Astrocyte (in vitro differentiated cells and primary cell): ENCODE measurements around the gene IRAK1. TPM values are rescaled to one million over a fixed set of nuclear protein-coding genes. Genes with fewer than 3 reads are reported as not detected.

ENCODE experiments used
- DNase-seq: peaks from one replicate; pipeline ENCODE4 v3.0.0-alpha.2; 2010; ENCODE audit warnings: low read depth
- FAIRE-seq: peaks from 2 replicates; lab custom pipeline; 2011; peaks lifted over from hg19 to GRCh38; lab: Jason Lieb, UNC
- H2AFZ ChIP-seq: 2 replicates; pipeline ENCODE4 v1.6.0; 2012; ENCODE audit warnings: low read depth, low read length, inconsistent platforms
- H3K27ac ChIP-seq: 2 replicates; pipeline ENCODE4 v1.5.1; 2011; ENCODE audit warnings: low read depth, low read length, inconsistent platforms
- H3K27me3 ChIP-seq: 2 replicates; pipeline ENCODE4 v1.6.0; 2011; ENCODE audit warnings: low read length, inconsistent platforms; ENCODE audit not compliant: insufficient read depth
- H3K36me3 ChIP-seq: 2 replicates; pipeline ENCODE4 v1.5.1; 2011; ENCODE audit warnings: low read length, inconsistent platforms; ENCODE audit not compliant: insufficient read depth
- H3K4me1 ChIP-seq: 2 replicates; pipeline ENCODE4 v1.5.1; 2011; ENCODE audit warnings: low read length, inconsistent platforms; ENCODE audit not compliant: insufficient read depth
- H3K4me2 ChIP-seq: 2 replicates; pipeline ENCODE4 v1.6.0; 2012; ENCODE audit warnings: low read length, inconsistent platforms
- H3K4me3 ChIP-seq: 2 replicates; pipeline ENCODE4 v1.5.1; 2011; ENCODE audit warnings: low read depth, mild to moderate bottlenecking, low read length, inconsistent platforms; ENCODE audit not compliant: insufficient read depth
- H3K79me2 ChIP-seq: 2 replicates; pipeline ENCODE4 v1.6.0; 2012; ENCODE audit warnings: mild to moderate bottlenecking, low read length, inconsistent platforms; ENCODE audit not compliant: insufficient read depth
- H3K9ac ChIP-seq: 2 replicates; pipeline ENCODE4 v1.6.0; 2012; ENCODE audit warnings: mild to moderate bottlenecking, low read length, inconsistent platforms
- H3K9me3 ChIP-seq: 2 replicates; pipeline ENCODE4 v1.5.1; 2012; ENCODE audit warnings: low read depth, mild to moderate bottlenecking, low read length, inconsistent platforms; ENCODE audit not compliant: insufficient read depth
- H4K20me1 ChIP-seq: 2 replicates; pipeline ENCODE4 v1.6.0; 2012; ENCODE audit warnings: low read length, inconsistent platforms; ENCODE audit not compliant: insufficient read depth
- H3K27ac Mint-ChIP-seq: one replicate; pipeline ENCODE4 v1.8.0; 2021; ENCODE audit warnings: mild to moderate bottlenecking, mixed read lengths; ENCODE audit not compliant: unreplicated experiment
- H3K27me3 Mint-ChIP-seq: one replicate; pipeline ENCODE4 v1.8.0; 2021; ENCODE audit warnings: low read depth, mixed read lengths; ENCODE audit not compliant: unreplicated experiment
- H3K36me3 Mint-ChIP-seq: one replicate; pipeline ENCODE4 v1.8.0; 2021; ENCODE audit warnings: low read depth, mixed read lengths; ENCODE audit not compliant: unreplicated experiment
- H3K4me1 Mint-ChIP-seq: one replicate; pipeline ENCODE4 v1.8.0; 2021; ENCODE audit warnings: low read depth, mixed read lengths; ENCODE audit not compliant: unreplicated experiment
- H3K4me3 Mint-ChIP-seq: one replicate; pipeline ENCODE4 v1.8.0; 2021; ENCODE audit warnings: mild to moderate bottlenecking, moderate library complexity, mixed read lengths; ENCODE audit not compliant: unreplicated experiment
- H3K9me3 Mint-ChIP-seq: one replicate; pipeline ENCODE4 v1.8.0; 2021; ENCODE audit warnings: mild to moderate bottlenecking, mixed read lengths; ENCODE audit not compliant: unreplicated experiment
- EZH2 ChIP-seq: IDR thresholded peaks from 2 replicates; pipeline ENCODE4 v1.6.1; 2012; ENCODE audit warnings: mild to moderate bottlenecking, low read length, inconsistent platforms; ENCODE audit not compliant: insufficient read depth
- total RNA-seq: library from RNA; stranded (reverse); gene quantifications from 2 replicates; pipeline ENCODE4 v1.2.1, GENCODE V29; 2021
- TF ChIP-seq, protein P1 (sequence below): IDR thresholded peaks from 2 replicates; pipeline ENCODE4 v1.5.1; 2011; ENCODE audit warnings: low read depth, mild to moderate bottlenecking, inconsistent platforms, low read length, moderate library complexity; ENCODE audit not compliant: insufficient read depth

IRAK1 gene
- total RNA-seq, 1 donor from 2014 or later, result 69.6 TPM

DNA sequence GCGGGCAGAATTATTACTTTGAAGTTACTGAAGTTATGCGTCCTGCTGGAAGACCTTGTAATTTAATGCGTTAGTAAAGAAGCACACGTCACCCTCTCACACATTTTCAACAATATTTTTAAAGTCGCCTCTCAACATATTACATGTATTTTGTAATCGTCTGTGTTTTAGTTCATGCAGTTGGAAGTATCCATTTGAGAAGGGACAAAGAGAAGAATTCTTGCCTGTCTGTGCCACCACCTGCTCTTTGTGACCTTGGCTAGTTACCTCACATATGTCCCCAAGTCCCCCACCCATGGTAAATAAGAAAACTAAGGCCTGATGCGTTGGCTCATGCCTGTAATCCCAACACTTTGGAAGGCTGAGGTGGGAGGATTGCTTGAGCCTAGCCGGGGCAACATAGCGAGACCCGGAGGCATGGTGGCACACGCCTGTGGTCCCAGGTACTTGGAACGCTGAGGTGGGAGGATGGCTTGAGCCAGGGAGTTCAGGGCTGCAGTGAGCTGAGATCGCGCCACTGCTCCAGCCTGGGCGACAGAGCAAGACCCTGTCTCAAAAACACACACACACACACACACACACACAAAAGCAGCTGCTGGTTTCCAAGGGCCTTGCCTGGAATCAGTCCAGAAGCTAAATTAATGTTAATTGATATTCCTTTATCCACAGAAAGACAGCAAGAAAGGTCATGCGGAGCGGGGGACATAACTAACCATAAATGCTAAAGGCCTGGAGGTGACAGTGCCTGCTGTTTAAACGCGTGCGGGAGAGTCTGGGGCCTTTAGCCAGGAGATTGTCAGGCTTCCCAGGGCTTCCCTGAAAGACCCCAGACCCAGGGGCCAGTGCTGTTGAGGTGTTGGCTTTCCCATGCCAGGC is 46.3 kb downstream of the IRAK1 start:
- Mint-ChIP-seq H3K4me1 (peaks cover 2% of the 10 kb centered on the region), H3K9me3 (no peaks in the 10 kb centered on the region), H3K27ac (peak overlapping the region; percentile 92), H3K4me3 (peak overlapping the region; percentile 92), H3K27me3 (no peaks in the 10 kb centered on the region), H3K36me3 (no peaks in the 10 kb centered on the region)
- no peaks in the 10 kb centered on the region for H3K27me3 ChIP-seq
- H3K27ac ChIP-seq, result peak overlapping the region; percentile 100
- H3K4me3 ChIP-seq, result peak overlapping the region; percentile 74
- H2AFZ ChIP-seq, result peak overlapping the region; percentile 9
- H3K9me3 ChIP-seq, result no peaks in the 10 kb centered on the region
- peaks cover 16% of the 10 kb centered on the region for H4K20me1 ChIP-seq
- H3K79me2 ChIP-seq, result peaks cover 43% of the 10 kb centered on the region
- peak overlapping the region; percentile 86 for H3K4me2 ChIP-seq
- no peaks in the 10 kb centered on the region for H3K36me3 ChIP-seq
- peaks cover 14% of the 10 kb centered on the region for H3K4me1 ChIP-seq
- DNase-seq (peak; percentile 8), FAIRE-seq (peak; percentile 94)
- TF ChIP-seq, protein P1, sequence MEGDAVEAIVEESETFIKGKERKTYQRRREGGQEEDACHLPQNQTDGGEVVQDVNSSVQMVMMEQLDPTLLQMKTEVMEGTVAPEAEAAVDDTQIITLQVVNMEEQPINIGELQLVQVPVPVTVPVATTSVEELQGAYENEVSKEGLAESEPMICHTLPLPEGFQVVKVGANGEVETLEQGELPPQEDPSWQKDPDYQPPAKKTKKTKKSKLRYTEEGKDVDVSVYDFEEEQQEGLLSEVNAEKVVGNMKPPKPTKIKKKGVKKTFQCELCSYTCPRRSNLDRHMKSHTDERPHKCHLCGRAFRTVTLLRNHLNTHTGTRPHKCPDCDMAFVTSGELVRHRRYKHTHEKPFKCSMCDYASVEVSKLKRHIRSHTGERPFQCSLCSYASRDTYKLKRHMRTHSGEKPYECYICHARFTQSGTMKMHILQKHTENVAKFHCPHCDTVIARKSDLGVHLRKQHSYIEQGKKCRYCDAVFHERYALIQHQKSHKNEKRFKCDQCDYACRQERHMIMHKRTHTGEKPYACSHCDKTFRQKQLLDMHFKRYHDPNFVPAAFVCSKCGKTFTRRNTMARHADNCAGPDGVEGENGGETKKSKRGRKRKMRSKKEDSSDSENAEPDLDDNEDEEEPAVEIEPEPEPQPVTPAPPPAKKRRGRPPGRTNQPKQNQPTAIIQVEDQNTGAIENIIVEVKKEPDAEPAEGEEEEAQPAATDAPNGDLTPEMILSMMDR, result no peak
- TF ChIP-seq EZH2, result no peak
- peak overlapping the region; percentile 100 for H3K9ac ChIP-seq

DNA sequence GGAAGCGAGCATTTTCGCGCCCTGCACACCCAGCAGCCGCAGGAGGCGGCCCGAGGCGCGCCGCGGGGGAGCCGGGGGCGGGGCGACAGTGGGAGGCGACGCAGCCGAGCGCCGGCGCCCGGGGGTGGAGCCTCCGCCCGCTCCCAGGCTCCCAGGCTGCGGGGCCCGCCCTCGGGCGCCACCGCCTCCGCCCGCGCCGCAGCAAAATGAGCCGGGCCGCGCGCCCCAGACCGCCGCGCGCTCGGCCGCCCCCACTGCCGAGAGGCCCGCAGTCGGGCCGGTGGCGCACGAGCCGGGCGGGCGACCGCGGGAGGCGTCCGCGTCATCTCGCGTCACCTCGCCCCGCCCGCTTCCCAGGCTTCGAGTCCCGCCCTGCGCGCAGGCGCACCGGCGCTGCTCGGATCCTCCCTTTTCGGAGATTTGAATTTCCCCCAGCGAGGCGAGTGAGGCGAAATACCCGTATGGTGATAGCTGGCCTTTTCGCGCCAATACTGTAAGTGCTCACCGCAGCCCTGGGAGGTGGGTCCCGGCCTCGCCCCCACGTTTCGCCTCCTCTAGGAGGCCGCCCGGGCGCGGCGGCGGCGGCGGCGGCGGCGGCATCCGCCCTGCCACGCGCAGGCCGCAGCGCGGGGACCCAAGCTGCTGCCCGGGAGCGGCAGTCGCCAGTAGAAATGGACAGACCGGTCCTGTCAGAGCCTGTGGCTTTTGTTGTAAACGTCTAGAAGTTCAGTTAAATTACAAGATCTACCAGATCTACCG is 47.2 kb downstream of the IRAK1 start, which contains the start of gene TMEM187:
TMEM187 (plus strand) TSS at position 387 of the 759 bp plus-strand sequence. CDS start 9,309 bp downstream, outside the sequence.
- Mint-ChIP-seq H3K9me3 (no peaks in the 10 kb centered on the region), H3K27ac (peak within 1 kb of the TSS; percentile 100), H3K36me3 (no peaks in the 10 kb centered on the region), H3K4me1 (peaks cover 9% of the 10 kb centered on the region), H3K27me3 (no peaks in the 10 kb centered on the region), H3K4me3 (peak within 1 kb of the TSS; percentile 99)
- Histone ChIP-seq H3K9me3 (no peaks in the 10 kb centered on the region), H2AFZ (peak within 1 kb of the TSS; percentile 75), H3K27ac (peak within 1 kb of the TSS; percentile 100), H4K20me1 (peaks cover 24% of the 10 kb centered on the region), H3K79me2 (peaks cover 51% of the 10 kb centered on the region), H3K4me1 (peaks cover 22% of the 10 kb centered on the region), H3K27me3 (no peaks in the 10 kb centered on the region), H3K4me3 (peak within 1 kb of the TSS; percentile 96), H3K36me3 (no peaks in the 10 kb centered on the region), H3K4me2 (peak within 1 kb of the TSS; percentile 86), H3K9ac (peak within 1 kb of the TSS; percentile 100)
- TF ChIP-seq, protein P1, result no peak
- no peak for TF ChIP-seq EZH2
- peak; percentile 66 for DNase-seq
- FAIRE-seq, result peak; percentile 93
